NCI-H774 (cell line): ENCODE results near the gene GULP1.
A peak's percentile ranks its signal among the peaks of the same experiment; 100 is the strongest.
"Not testable (repeated sequence)": the region's sequence is repeated elsewhere in the genome, so short reads cannot be mapped to it uniquely, and the experiment has no call there.

Experiments used
- DNase-seq: peaks from one replicate; lab custom pipeline; 2025; lab: John Stamatoyannopoulos, UW

Gene GULP1

GRCh38 chr2:188291617-188292347 is at the start of gene GULP1:
GULP1 (plus strand) TSS chr2:188291874; CDS start chr2:188477703, 185,829 bp downstream.
- peak; percentile 66 for DNase-seq

GRCh38 chr2:188243381-188243780 is 48.3 kb upstream of the GULP1 start:
- DNase-seq = no peak

GRCh38 chr2:188244383-188244782 is 47.3 kb upstream of the GULP1 start:
- DNase-seq = no peak

GRCh38 chr2:188245230-188245629 is 46.4 kb upstream of the GULP1 start:
- no peak for DNase-seq

GRCh38 chr2:188248513-188248912 is 43.2 kb upstream of the GULP1 start:
- no peak for DNase-seq

- DNase-seq = no peak
Measured at GRCh38 chr2:188251034-188251433, 40.6 kb upstream of the GULP1 start.

- no peak for DNase-seq
Measured at GRCh38 chr2:188256420-188256819, 35.3 kb upstream of the GULP1 start.

- no peak for DNase-seq
Measured at GRCh38 chr2:188265315-188265714, 26.4 kb upstream of the GULP1 start.

GRCh38 chr2:188267776-188268175 is 23.9 kb upstream of the GULP1 start:
- no peak for DNase-seq

- no peak for DNase-seq
Measured at GRCh38 chr2:188269004-188269403, 22.7 kb upstream of the GULP1 start.

GRCh38 chr2:188272121-188272520 is 19.6 kb upstream of the GULP1 start:
- DNase-seq = no peak

GRCh38 chr2:188274274-188274673 is 17.4 kb upstream of the GULP1 start:
- DNase-seq = no peak

- DNase-seq = no peak
Measured at GRCh38 chr2:188276255-188276654, 15.4 kb upstream of the GULP1 start.

- no peak for DNase-seq
Measured at GRCh38 chr2:188277786-188278185, 13.9 kb upstream of the GULP1 start.

- no peak for DNase-seq
Measured at GRCh38 chr2:188278388-188279092, 13.1 kb upstream of the GULP1 start.

- DNase-seq = no peak
Measured at GRCh38 chr2:188279093-188279445, 12.6 kb upstream of the GULP1 start.

- DNase-seq = no peak
Measured at GRCh38 chr2:188280811-188281222, 10.9 kb upstream of the GULP1 start.

- DNase-seq = no peak
Measured at GRCh38 chr2:188282907-188283306, 8.8 kb upstream of the GULP1 start.

GRCh38 chr2:188284251-188284650 is 7.4 kb upstream of the GULP1 start:
- DNase-seq = not testable (repeated sequence)

GRCh38 chr2:188285049-188285448 is 6.6 kb upstream of the GULP1 start:
- DNase-seq = no peak

- no peak for DNase-seq
Measured at GRCh38 chr2:188285774-188286173, 5.9 kb upstream of the GULP1 start.

- no peak for DNase-seq
Measured at GRCh38 chr2:188291142-188291616, 495 bp upstream of the GULP1 start.
